GM12878 (cell line): Measurements from ENCODE around the gene REXO2. TPM values are rescaled to one million over a fixed set of nuclear protein-coding genes. Genes with fewer than 3 reads are reported as not detected.

Source experiments
- ATAC-seq: fragments of 200-7000 bp; cut with Tn5 transposase; 3 replicates; pipeline ENCODE4 v1.9.1; 2020; ENCODE audit warnings: mild to moderate bottlenecking, moderate library complexity
- BruUV-seq: library from RNA; stranded (reverse); fragments of 400-500 nt; replicated peaks from 2 replicates; lab custom pipeline; 2021; lab: Mats Ljungman, UMichigan
- CTCF ChIA-PET: fragments of 300-600 bp; sonication (Branson Sonifier 250); formaldehyde crosslinking; extraction: SDS; loops from one replicate; lab custom pipeline; 2021; ENCODE audit warnings: inconsistent platforms; lab: Yijun Ruan, JAX
- POLR2A ChIA-PET: fragments of 350-600 bp; formaldehyde crosslinking; extraction: SDS; loops from one replicate; lab custom pipeline; 2021; ENCODE audit warnings: inconsistent platforms; lab: Charles Lee
- RAD21 ChIA-PET: fragments of 300-600 bp; sonication (Branson Sonifier 250); formaldehyde crosslinking; loops from one replicate; lab custom pipeline; 2023; ENCODE audit warnings: antibody characterized with exemption; ENCODE audit not compliant: unreplicated experiment; lab: Charles Lee
- SMC1A ChIA-PET: fragments of 300-600 bp; sonication (Branson Sonifier 250); formaldehyde crosslinking; loops from one replicate; lab custom pipeline; 2023; ENCODE audit not compliant: unreplicated experiment, uncharacterized antibody; lab: Charles Lee
- DNase-seq: peaks from one replicate; pipeline ENCODE4 v3.0.0-alpha.2; 2011; ENCODE audit warnings: low read depth, low spot score
- FAIRE-seq: peaks from 3 replicates; lab custom pipeline; 2011; peaks lifted over from hg19 to GRCh38; lab: Jason Lieb, UNC
- H2AFZ ChIP-seq: 2 replicates; pipeline ENCODE4 v1.6.0; 2011; ENCODE audit warnings: low read depth, low read length, control low read depth; ENCODE audit not compliant: control insufficient read depth
- H3K27ac ChIP-seq: 2 replicates; pipeline ENCODE4 v1.5.1; 2011; ENCODE audit warnings: control low read depth; ENCODE audit not compliant: control insufficient read depth, insufficient read depth
- H3K27me3 ChIP-seq, 2 experiments: replicated peaks in 1 of 2; 2 replicates each; pipeline versions ENCODE4 v1.6.0 to v1.6.1; 2011; ENCODE audit warnings: low read length in 1 of 2; ENCODE audit not compliant: control insufficient read depth in 2 of 2, insufficient read depth in 2 of 2
- H3K36me3 ChIP-seq, 2 experiments: 2 replicates each; pipeline ENCODE4 v1.5.1; 2011; ENCODE audit warnings: low read length in 1 of 2; ENCODE audit not compliant: control insufficient read depth in 2 of 2, insufficient read depth in 2 of 2
- H3K4me1 ChIP-seq: 2 replicates; pipeline ENCODE4 v1.6.1; 2011; ENCODE audit warnings: mild to moderate bottlenecking, low read length, moderate library complexity, mixed read lengths; ENCODE audit not compliant: control insufficient read depth, insufficient read depth
- H3K4me2 ChIP-seq: 2 replicates; pipeline ENCODE4 v1.6.0; 2011; ENCODE audit warnings: control low read depth; ENCODE audit not compliant: control insufficient read depth, insufficient read depth
- H3K4me3 ChIP-seq: fragments of 200-600 bp; sonication (generic); 2 replicates; pipeline ENCODE4 v1.5.1; 2016
- H3K79me2 ChIP-seq: 2 replicates; pipeline ENCODE4 v1.6.0; 2011; ENCODE audit warnings: low read length; ENCODE audit not compliant: control insufficient read depth, insufficient read depth
- H3K9ac ChIP-seq: 2 replicates; pipeline ENCODE4 v1.8.0; 2011; ENCODE audit warnings: low read length, control low read depth, mixed read lengths; ENCODE audit not compliant: control insufficient read depth, insufficient read depth
- H3K9me3 ChIP-seq: replicated peaks from 3 replicates; pipeline ENCODE4 v1.5.1; 2011; ENCODE audit warnings: mild to moderate bottlenecking, low read length; ENCODE audit not compliant: control insufficient read depth, insufficient read depth
- H4K20me1 ChIP-seq: 2 replicates; pipeline ENCODE4 v1.6.0; 2011; ENCODE audit not compliant: control insufficient read depth, insufficient read depth
- ATF2 ChIP-seq: IDR thresholded peaks from 2 replicates; pipeline ENCODE4 v1.6.1; 2012; ENCODE audit warnings: low read length, inconsistent platforms
- CBX5 ChIP-seq: sonication (generic); IDR thresholded peaks from 2 replicates; pipeline ENCODE4 v1.6.1; 2016; ENCODE audit warnings: low read depth, moderate library complexity, mild to moderate bottlenecking, inconsistent platforms
- JUNB ChIP-seq: IDR thresholded peaks from 2 replicates; pipeline ENCODE4 v1.6.1; 2016; ENCODE audit warnings: antibody characterized with exemption, mild to moderate bottlenecking
- MLLT1 ChIP-seq: fragments of 450-650 bp; IDR thresholded peaks from 2 replicates; pipeline ENCODE4 v1.6.1; 2016; ENCODE audit warnings: mild to moderate bottlenecking
- RCOR1 ChIP-seq: conservative IDR thresholded peaks from 2 replicates; pipeline ENCODE4 v1.6.1; 2012; ENCODE audit warnings: low read depth, low read length, improper control_type of control experiment
- ZZZ3 ChIP-seq: IDR thresholded peaks from 2 replicates; pipeline ENCODE4 v1.6.1; 2011; ENCODE audit warnings: low read depth; ENCODE audit not compliant: control insufficient read depth, insufficient read length
- WGBS: methylation state at CpG from one replicate; pipeline ENCODE4 v1.1.6; 2016; ENCODE audit warnings: low lambda C conversion rate; ENCODE audit not compliant: insufficient replicate concordance, insufficient coverage; ENCODE audit errors: missing lambda C conversion rate; 5-methylcytosine and 5-hydroxymethylcytosine counted together
- in situ Hi-C: fragments of 300-500 bp; cut with MboI; formaldehyde crosslinking; loops from 9 replicates; pipeline ENCODE4 v1.14.3; 2018; ENCODE audit warnings: mixed read lengths
- intact Hi-C: fragments of 100-400 bp; cut with micrococcal nuclease; formaldehyde crosslinking; loops from one replicate; pipeline ENCODE4 v1.14.2; 2022; ENCODE audit not compliant: unreplicated experiment
- polyA plus RNA-seq, 11 experiments: library from polyadenylated mRNA; depleted of rRNA in 4 of 11; unstranded in 6 of 11; stranded (reverse) in 5 of 11; fragments of >200 nt; fragmentation: Nextera tagmentation in 4 of 11; fragmentation: Illumina TruSeq in 1 of 11; extraction: Ambion mirVana in 4 of 11; extraction: Trizol in 1 of 11; gene quantifications; 1 replicate in 1 of 11; 2 replicates in 10 of 11; pipeline versions ENCODE4 v1.2.1 to v1.2.3, GENCODE V29; 2011 to 2016; ENCODE audit warnings: inconsistent platforms in 2 of 11, missing spikeins in 2 of 11, low read depth in 1 of 11
- total RNA-seq, 4 experiments: library from RNA; depleted of rRNA in 3 of 4; stranded (reverse); fragments of >200 nt in 3 of 4; fragmentation: Illumina TruSeq in 1 of 4; extraction: Trizol in 1 of 4; gene quantifications; 2 replicates each; pipeline versions ENCODE4 v1.2.1 to v1.2.3, GENCODE V29; 2013 to 2021

REXO2 gene
- total and polyA plus RNA-seq, 10 of the 15 experiments (the other 5 are each of a cell fraction or from before 2014, with no cell fraction given) = 3.3 to 12.5 (median 5.3) TPM

GRCh38 chr11:114479331-114479730 is 40.1 kb downstream of the REXO2 start:
- Histone ChIP-seq H3K9ac (no peak overlapping the region), H4K20me1 (no peaks in the 10 kb centered on the region), H3K4me1 (no peaks in the 10 kb centered on the region), H3K9me3 (peaks cover 1% of the 10 kb centered on the region; the same call in 1 of the 3 replicates), H3K27ac (no peak overlapping the region), H2AFZ (no peak overlapping the region), H3K79me2 (no peaks in the 10 kb centered on the region), H3K4me3 (no peak overlapping the region), H3K4me2 (no peak overlapping the region), H3K36me3 (no peaks in the 10 kb centered on the region), H3K27me3 (peaks cover 0 to 8% of the 10 kb centered on the region in 2 experiments; a peak in 2 of 4 replicates)
- TF ChIP-seq JUNB (no peak), ATF2 (no peak), MLLT1 (no peak), ZZZ3 (no peak), RCOR1 (no peak), CBX5 (no peak)
- in situ Hi-C loops (no loop called here), intact Hi-C loops (no loop called here)
- ATAC-seq = no peak
- RAD21 ChIA-PET = no interaction called here
- no peak for FAIRE-seq
- POLR2A ChIA-PET = no interaction called here
- BruUV-seq = no TSS peak
- CTCF ChIA-PET = no interaction called here
- 0% methylated on average over 1 of the region's 1 CpG for WGBS
- SMC1A ChIA-PET = interaction anchor here (1.6 kb wide), 1 partner anchor 20 kb away, joined by 4 read pairs; no protein-coding TSS in a partner anchor
- no peak for DNase-seq
